NCI-H146 (cell line): Measurements from ENCODE around the gene SRP68.

ENCODE experiments used
- DNase-seq: peaks from one replicate; lab custom pipeline; 2025; lab: John Stamatoyannopoulos, UW

Gene SRP68

DNA sequence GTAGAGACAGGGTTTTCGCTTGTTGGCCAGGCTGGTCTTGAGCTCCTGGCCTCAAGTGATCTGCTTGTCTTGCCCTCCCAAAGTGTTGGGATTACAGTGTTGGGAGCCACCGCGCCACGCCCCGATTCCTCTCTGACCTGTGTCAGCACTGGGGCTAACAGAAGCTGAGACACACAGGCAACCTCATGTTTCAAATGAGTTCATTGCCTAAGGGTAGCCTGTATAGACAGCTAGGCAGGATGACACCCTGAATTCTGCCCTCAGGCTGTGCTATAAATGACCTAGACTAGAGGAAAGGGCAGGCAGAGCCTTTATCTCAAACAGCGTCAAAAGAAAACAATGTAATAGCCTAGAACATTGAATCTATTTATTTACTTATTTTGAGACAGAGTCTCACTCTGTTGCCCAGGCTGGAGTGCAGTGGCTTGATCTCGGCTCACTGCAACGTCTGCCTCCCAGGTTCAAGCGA, 74.0 kb downstream of the SRP68 start:
- DNase-seq, result peak; percentile 76

DNA sequence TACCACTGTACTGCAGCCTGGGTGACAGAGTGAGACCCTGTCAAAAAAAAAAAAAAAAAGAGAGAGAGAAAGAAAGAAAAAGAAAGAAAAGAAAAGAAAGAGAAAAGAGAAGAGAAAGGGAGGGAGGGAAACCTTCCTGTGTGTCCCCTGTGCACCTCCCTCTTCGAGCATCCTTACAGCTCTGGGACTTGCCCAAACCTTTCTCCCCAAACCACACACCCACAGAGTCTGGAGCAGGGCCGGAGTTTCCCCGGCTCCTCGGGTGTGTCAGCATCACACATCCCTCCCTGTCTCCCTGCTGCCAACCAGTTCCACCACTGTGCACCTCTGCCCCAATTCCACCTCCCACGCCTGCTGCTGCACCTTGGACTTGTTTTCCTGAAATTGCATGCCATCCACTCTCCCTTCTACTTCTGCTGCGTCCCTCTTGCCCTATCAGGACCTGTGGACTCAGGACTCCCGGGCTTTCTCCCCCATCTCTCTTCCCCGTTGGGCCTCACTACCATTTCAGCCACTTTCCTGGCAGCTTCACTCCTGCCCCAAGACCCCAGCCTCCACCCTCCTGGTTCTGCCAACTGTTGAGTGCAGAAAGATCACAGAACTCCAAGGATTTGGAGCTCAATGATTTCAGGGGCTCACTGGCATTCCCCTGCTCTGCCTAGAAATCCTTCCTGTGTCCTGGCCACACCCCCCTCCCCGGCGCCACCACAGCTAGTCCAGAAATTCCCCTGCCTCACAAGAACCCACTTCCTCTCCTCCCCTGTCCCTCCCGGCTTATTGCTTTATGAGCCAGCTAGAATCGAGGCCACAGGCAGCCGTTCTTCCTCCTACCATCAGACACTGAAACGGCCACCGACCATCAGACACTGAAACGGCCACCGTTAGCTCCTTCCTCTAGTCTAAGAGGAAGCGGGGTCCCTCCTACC, 75.4 kb downstream of the SRP68 start:
- no peak for DNase-seq

DNA sequence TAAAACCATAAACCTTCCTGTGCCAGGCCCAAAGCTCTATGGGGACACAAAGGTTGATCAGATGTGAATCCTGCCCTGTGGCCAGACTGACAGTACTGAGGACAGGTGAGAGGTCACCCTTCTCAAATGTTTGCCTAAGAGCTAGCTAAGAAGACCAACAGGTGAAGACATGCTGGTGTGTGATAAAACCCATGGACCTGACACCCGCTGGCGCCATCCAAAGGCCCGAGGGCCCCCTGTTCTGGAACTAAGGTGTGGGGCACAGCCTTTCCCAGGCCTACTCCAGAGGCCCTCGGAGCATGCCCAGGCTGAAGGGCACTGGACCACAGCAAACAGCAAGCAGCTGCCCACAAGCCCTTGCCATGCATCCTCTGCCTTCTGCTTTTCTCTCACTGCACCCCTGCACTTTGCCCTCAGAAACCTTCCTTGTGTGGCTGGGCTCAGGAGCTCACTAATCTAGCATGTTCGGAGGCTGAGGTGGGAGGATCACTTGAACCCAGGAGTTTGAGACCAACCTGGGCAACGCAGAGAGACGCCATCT, 76.9 kb downstream of the SRP68 start:
- no peak for DNase-seq

DNA sequence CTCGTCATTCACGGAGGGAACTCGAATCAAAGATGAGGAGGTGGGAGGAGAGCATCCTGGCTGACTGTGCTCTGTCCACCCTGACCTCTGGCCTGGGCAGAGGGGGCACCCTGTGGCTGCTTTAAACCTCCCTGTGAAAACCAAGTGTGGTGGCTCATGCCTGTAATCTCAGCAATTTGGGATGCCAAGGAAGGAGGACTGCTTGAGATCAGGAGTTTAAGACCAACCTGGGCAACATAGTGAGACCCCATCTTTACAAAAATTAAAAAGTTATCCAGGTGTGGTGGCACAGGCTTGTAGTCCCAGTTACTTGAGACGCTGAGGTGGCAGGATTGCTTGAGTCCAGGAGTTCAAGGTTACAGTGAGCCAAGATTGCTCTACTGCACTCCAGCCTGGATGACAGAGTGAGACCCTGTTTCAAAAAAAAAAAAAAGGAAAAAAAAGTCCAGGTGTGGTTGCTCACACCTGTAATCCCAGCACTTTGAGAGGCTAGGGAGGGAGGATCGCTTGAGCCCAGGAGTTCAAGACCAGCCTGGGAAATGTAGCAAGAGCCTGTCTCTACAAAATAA, 77.4 kb downstream of the SRP68 start:
- no peak for DNase-seq

DNA sequence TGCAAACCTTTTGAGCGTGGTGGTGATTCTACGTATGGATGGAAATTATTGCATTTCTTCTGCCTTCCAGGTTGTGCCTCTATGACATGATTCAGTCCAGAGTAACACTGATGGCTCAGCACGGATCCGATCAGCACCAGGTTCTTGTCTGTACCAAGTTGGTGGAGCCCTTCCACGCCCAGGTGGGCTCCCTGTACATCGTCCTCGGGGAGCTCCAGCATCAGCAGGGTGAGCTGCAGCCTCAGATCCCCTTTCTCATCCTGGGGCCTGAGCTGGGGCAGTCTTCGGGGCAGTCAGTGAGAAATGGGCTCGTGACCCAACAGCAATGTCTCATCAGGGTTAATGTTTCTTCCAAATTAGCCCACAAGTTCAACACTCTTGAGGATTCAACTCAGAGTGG, 80.9 kb downstream of the SRP68 start:
- DNase-seq, result no peak
